Fibroblast of lung (primary cell): ENCODE measurements around the gene XPO6. TPM values are rescaled to one million over a fixed set of nuclear protein-coding genes. Genes with fewer than 3 reads are reported as not detected.

Experiments used
- DNase-seq, 2 donors: peaks; one replicate each; pipeline versions ENCODE4 v3.0.0 to v3.0.0-alpha.2; 2010; ENCODE audit warnings: low read depth in 2 of 2
- H2AFZ ChIP-seq: 2 replicates; pipeline ENCODE4 v1.5.1; 2012; ENCODE audit warnings: low read length, control low read depth, inconsistent platforms
- H3K27ac ChIP-seq: 2 replicates; pipeline ENCODE4 v1.5.1; 2011; ENCODE audit warnings: low read length, control low read depth; ENCODE audit not compliant: insufficient read depth
- H3K27me3 ChIP-seq: 2 replicates; pipeline ENCODE4 v1.5.1; 2011; ENCODE audit warnings: mild to moderate bottlenecking, low read length; ENCODE audit not compliant: control insufficient read depth, insufficient read depth
- H3K36me3 ChIP-seq: 2 replicates; pipeline ENCODE4 v1.5.1; 2011; ENCODE audit warnings: low read length; ENCODE audit not compliant: control insufficient read depth, insufficient read depth
- H3K4me1 ChIP-seq: 2 replicates; pipeline ENCODE4 v1.5.1; 2011; ENCODE audit warnings: low read length; ENCODE audit not compliant: control insufficient read depth, insufficient read depth; ENCODE audit errors: extremely low read depth
- H3K4me2 ChIP-seq: 2 replicates; pipeline ENCODE4 v1.5.1; 2011; ENCODE audit warnings: low read length, control low read depth; ENCODE audit not compliant: insufficient read depth; ENCODE audit errors: extremely low read depth
- H3K4me3 ChIP-seq, 4 experiments: fragments of 200-600 bp in 1 of 4; sonication (generic) in 1 of 4; replicated peaks in 1 of 4; 2 replicates each; pipeline ENCODE4 v1.5.1; 2011 to 2016; ENCODE audit warnings: low read length in 4 of 4, low read depth in 3 of 4, mild to moderate bottlenecking in 3 of 4, control low read depth in 2 of 4, inconsistent platforms in 1 of 4, mixed read lengths in 1 of 4; ENCODE audit not compliant: insufficient read depth in 1 of 4; ENCODE audit errors: control extremely low read depth in 1 of 4
- H3K79me2 ChIP-seq: 2 replicates; pipeline ENCODE4 v1.5.1; 2012; ENCODE audit warnings: mild to moderate bottlenecking, low read length, inconsistent platforms; ENCODE audit not compliant: control insufficient read depth, insufficient read depth
- H3K9ac ChIP-seq: 2 replicates; pipeline ENCODE4 v1.5.1; 2011; ENCODE audit warnings: mild to moderate bottlenecking, low read length, control low read depth; ENCODE audit not compliant: insufficient read depth
- H3K9me3 ChIP-seq: 2 replicates; pipeline ENCODE4 v1.5.1; 2012; ENCODE audit warnings: low read depth, low read length; ENCODE audit not compliant: control insufficient read depth, insufficient read depth
- H4K20me1 ChIP-seq: 2 replicates; pipeline ENCODE4 v1.5.1; 2011; ENCODE audit warnings: low read length; ENCODE audit not compliant: control insufficient read depth, insufficient read depth; ENCODE audit errors: extremely low read depth
- CTCF ChIP-seq, 2 donors: IDR thresholded peaks in 1 of 2; conservative IDR thresholded peaks in 1 of 2; 1 replicate in 1 of 2; 2 replicates in 1 of 2; pipeline ENCODE4 v1.5.1; 2011 to 2012; ENCODE audit warnings: low read length in 2 of 2, control low read depth in 1 of 2, inconsistent platforms in 1 of 2, low read depth in 1 of 2, mild to moderate bottlenecking in 1 of 2
- EZH2 ChIP-seq: IDR thresholded peaks from 2 replicates; pipeline ENCODE4 v1.5.1; 2012; ENCODE audit warnings: low read length, control low read depth, mild to moderate bottlenecking; ENCODE audit errors: missing control alignments
- polyA plus RNA-seq, 2 donors: library from polyadenylated mRNA; depleted of rRNA in 1 of 2; stranded (reverse) in 1 of 2; unstranded in 1 of 2; fragments of >200 nt; gene quantifications; 2 replicates each; pipeline ENCODE4 v1.2.1, GENCODE V29; 2011 to 2012; ENCODE audit warnings: missing spikeins in 1 of 2
- total RNA-seq: library from RNA; depleted of rRNA; stranded (reverse); fragments of >200 nt; gene quantifications from 2 replicates; pipeline ENCODE4 v1.2.1, GENCODE V29; 2014

The XPO6 gene
- total and polyA plus RNA-seq, 2 donors (not counting 1 experiment from before 2014, with no cell fraction given), result 134 to 185 TPM

- Histone ChIP-seq H4K20me1 (peaks cover 1% of the 10 kb centered on the region), H3K4me2 (no peak overlapping the region), H2AFZ (no peak overlapping the region), H3K9ac (no peak overlapping the region), H3K4me1 (peaks cover 36% of the 10 kb centered on the region), H3K36me3 (no peaks in the 10 kb centered on the region), H3K9me3 (no peaks in the 10 kb centered on the region), H3K27ac (peak overlapping the region; percentile 35), H3K27me3 (no peaks in the 10 kb centered on the region), H3K4me3 (no peak overlapping the region), H3K79me2 (peaks cover 91% of the 10 kb centered on the region)
- TF ChIP-seq CTCF (conservative IDR thresholded peaks at IDR 0.05 in 1 of 2, IDR thresholded peaks at IDR 0.05 in 1 of 2; ENCODE audit: low read depth in 1 of 2, low read length in 2 of 2) (no peak), EZH2 (no peak)
- DNase-seq, result no peak
These were observed 27.8 kb downstream of the XPO6 start for GRCh38 chr16:28183930-28184329.

DNA sequence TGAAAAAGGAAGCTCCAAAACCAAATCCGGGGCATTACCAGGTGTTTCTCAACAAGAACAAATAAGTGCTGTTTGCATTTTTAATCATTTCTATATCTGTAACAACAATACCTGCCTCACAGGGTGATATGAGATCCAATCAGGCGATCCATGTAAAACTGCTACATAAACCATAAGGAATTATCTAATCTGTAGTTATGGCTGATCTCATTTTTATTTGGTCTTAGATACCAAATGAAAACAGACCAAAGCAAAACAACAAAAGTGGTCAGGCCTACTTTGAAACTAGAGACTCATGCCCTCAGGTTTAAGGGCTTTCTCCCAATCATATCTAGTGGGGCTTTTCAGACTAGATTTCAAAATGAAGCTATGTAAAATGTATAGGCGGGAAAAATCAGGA, 28.3 kb downstream of the XPO6 start:
- DNase-seq, result no peak
- Histone ChIP-seq H3K79me2 (peaks cover 92% of the 10 kb centered on the region), H3K4me2 (no peak overlapping the region), H3K4me1 (peaks cover 32% of the 10 kb centered on the region), H3K9ac (no peak overlapping the region), H3K36me3 (no peaks in the 10 kb centered on the region), H4K20me1 (peaks cover 1% of the 10 kb centered on the region), H3K27me3 (no peaks in the 10 kb centered on the region), H2AFZ (no peak overlapping the region), H3K27ac (peak overlapping the region; percentile 35), H3K9me3 (no peaks in the 10 kb centered on the region), H3K4me3 (no peak overlapping the region)
- TF ChIP-seq CTCF (conservative IDR thresholded peaks at IDR 0.05 in 1 of 2, IDR thresholded peaks at IDR 0.05 in 1 of 2; ENCODE audit: low read depth in 1 of 2, low read length in 2 of 2) (no peak), EZH2 (no peak)

GRCh38 chr16:28182801-28183200, 29.0 kb downstream of the XPO6 start:
- Histone ChIP-seq H3K4me1 (peaks cover 27% of the 10 kb centered on the region), H3K79me2 (peaks cover 92% of the 10 kb centered on the region), H2AFZ (no peak overlapping the region), H3K9me3 (no peaks in the 10 kb centered on the region), H3K4me3 (no peak overlapping the region), H3K27me3 (no peaks in the 10 kb centered on the region), H3K4me2 (no peak overlapping the region), H4K20me1 (peaks cover 1% of the 10 kb centered on the region), H3K9ac (no peak overlapping the region), H3K36me3 (peaks cover 4% of the 10 kb centered on the region), H3K27ac (peak overlapping the region; percentile 39)
- no peak for TF ChIP-seq EZH2
- no peak for TF ChIP-seq CTCF (conservative IDR thresholded peaks at IDR 0.05 in 1 of 2, IDR thresholded peaks at IDR 0.05 in 1 of 2; ENCODE audit: low read depth in 1 of 2, low read length in 2 of 2)
- DNase-seq, result no peak
